NCI-H748 treated with DMSO at 0.1 percent for 48 hours (cell line): ENCODE data around the gene ZPR1.
"Not testable (repeated sequence)": the region's sequence is repeated elsewhere in the genome, so short reads cannot be mapped to it uniquely, and the experiment has no call there.

Experiments
- DNase-seq: peaks from one replicate; lab custom pipeline; 2025; lab: John Stamatoyannopoulos, UW

Gene ZPR1

GRCh38 chr11:116823031-116823843 is 35.4 kb upstream of the ZPR1 start, which contains the start of gene APOA4:
Gene APOA4 (minus strand): TSS chr11:116823304. CDS start chr11:116823191, 113 bp downstream.
- no peak for DNase-seq

GRCh38 chr11:116822575-116822974 is 34.8 kb upstream of the ZPR1 start:
- no peak for DNase-seq

- DNase-seq = no peak
Observed at GRCh38 chr11:116821050-116821918, 33.5 kb upstream of the ZPR1 start.

GRCh38 chr11:116819049-116819448 is 31.2 kb upstream of the ZPR1 start:
- no peak for DNase-seq

GRCh38 chr11:116814502-116814901 is 26.7 kb upstream of the ZPR1 start:
- DNase-seq = no peak

- no peak for DNase-seq
Observed at GRCh38 chr11:116813781-116814471, 26.1 kb upstream of the ZPR1 start.

GRCh38 chr11:116813170-116813569 is 25.3 kb upstream of the ZPR1 start:
- DNase-seq = no peak

- DNase-seq = no peak
Observed at GRCh38 chr11:116812109-116812508, 24.3 kb upstream of the ZPR1 start.

- DNase-seq = no peak
Observed at GRCh38 chr11:116811194-116811593, 23.4 kb upstream of the ZPR1 start.

- no peak for DNase-seq
Observed at GRCh38 chr11:116808262-116809175, 20.7 kb upstream of the ZPR1 start.

GRCh38 chr11:116807601-116808261 is 19.9 kb upstream of the ZPR1 start:
- no peak for DNase-seq

- DNase-seq = no peak
Observed at GRCh38 chr11:116804001-116804400, 16.2 kb upstream of the ZPR1 start.

- DNase-seq = not testable (repeated sequence)
Observed at GRCh38 chr11:116801662-116802061, 13.8 kb upstream of the ZPR1 start.

- no peak for DNase-seq
Observed at GRCh38 chr11:116800610-116801009, 12.8 kb upstream of the ZPR1 start.

- DNase-seq = no peak
Observed at GRCh38 chr11:116798368-116798767, 10.5 kb upstream of the ZPR1 start.

- no peak for DNase-seq
Observed at GRCh38 chr11:116797816-116798215, 10.0 kb upstream of the ZPR1 start.

GRCh38 chr11:116796548-116796947 is 8.7 kb upstream of the ZPR1 start:
- DNase-seq = no peak

- DNase-seq = no peak
Observed at GRCh38 chr11:116794851-116795250, 7.0 kb upstream of the ZPR1 start.

- DNase-seq = no peak
Observed at GRCh38 chr11:116793772-116794097, 5.9 kb upstream of the ZPR1 start.

GRCh38 chr11:116792869-116793771 is 5.3 kb upstream of the ZPR1 start:
- DNase-seq = no peak
